Spleen (tissue), 11 donors: Measurements from ENCODE around the gene MATN1. TPM values are rescaled to one million over a fixed set of nuclear protein-coding genes. Genes with fewer than 3 reads are reported as not detected.

Experiments
- DNase-seq: peaks from one replicate; pipeline ENCODE4 v3.0.0-alpha.2; 2020
- H3K27ac ChIP-seq, 8 donors: fragments of 200-600 bp; sonication (generic) in 7 of 8; 1 replicate in 4 of 8; 2 replicates in 4 of 8; pipeline versions ENCODE4 v1.5.0 to v1.8.0; 2016 to 2021; ENCODE audit warnings: inconsistent platforms in 4 of 8, mild to moderate bottlenecking in 4 of 8, moderate library complexity in 1 of 8
- H3K27me3 ChIP-seq, 7 donors: fragments of 200-600 bp; sonication (generic) in 6 of 7; replicated peaks in 1 of 7; 1 replicate in 4 of 7; 2 replicates in 3 of 7; pipeline versions ENCODE4 v1.5.0 to v1.8.0; 2016 to 2021; ENCODE audit warnings: inconsistent platforms in 3 of 7, mild to moderate bottlenecking in 1 of 7
- H3K36me3 ChIP-seq, 6 donors: fragments of 200-600 bp; sonication (generic) in 5 of 6; 1 replicate in 4 of 6; 2 replicates in 2 of 6; pipeline versions ENCODE4 v1.5.0 to v1.8.0; 2016 to 2021; ENCODE audit warnings: inconsistent platforms in 2 of 6
- H3K4me1 ChIP-seq, 6 donors: fragments of 200-600 bp; sonication (generic) in 5 of 6; 1 replicate in 3 of 6; 2 replicates in 3 of 6; pipeline versions ENCODE4 v1.5.0 to v1.8.0; 2016 to 2021; ENCODE audit warnings: inconsistent platforms in 3 of 6
- H3K4me3 ChIP-seq, 8 donors: fragments of 200-600 bp; sonication (generic) in 7 of 8; 1 replicate in 4 of 8; 2 replicates in 4 of 8; pipeline versions ENCODE4 v1.5.0 to v1.8.0; 2016 to 2021; ENCODE audit warnings: inconsistent platforms in 4 of 8, mild to moderate bottlenecking in 4 of 8, moderate library complexity in 2 of 8
- H3K9me3 ChIP-seq, 8 donors: fragments of 200-600 bp; sonication (generic) in 7 of 8; 1 replicate in 4 of 8; 2 replicates in 4 of 8; pipeline versions ENCODE4 v1.5.0 to v1.8.0; 2016 to 2021; ENCODE audit warnings: inconsistent platforms in 4 of 8
- POLR2A ChIP-seq, 3 donors: fragments of 450-650 bp; IDR thresholded peaks; one replicate each; pipeline ENCODE4 v1.5.1; 2017; ENCODE audit warnings: antibody characterized with exemption in 3 of 3, mild to moderate bottlenecking in 1 of 3
- POLR2AphosphoS5 ChIP-seq, 3 donors: sonication (generic); formaldehyde crosslinking; IDR thresholded peaks; one replicate each; pipeline ENCODE4 v1.5.1; 2017; ENCODE audit warnings: antibody characterized with exemption in 3 of 3
- WGBS, 5 donors: extraction: QIAGEN DNeasy Blood & Tissue Kit in 3 of 5; methylation state at CpG; one replicate each; pipeline versions ENCODE4 v1.1.5 to v1.1.7; 2013 to 2018; 5-methylcytosine and 5-hydroxymethylcytosine counted together
- intact Hi-C: fragments of 100-400 bp; cut with DNase I; formaldehyde crosslinking; loops from one replicate; pipeline ENCODE4 v1.15.0; 2023; ENCODE audit warnings: low total_unique reads
- polyA plus RNA-seq, 3 donors: library from polyadenylated mRNA; stranded (reverse); fragments of 200-250 nt; gene quantifications; one replicate each; pipeline ENCODE4 v1.2.1, GENCODE V29; 2013
- total RNA-seq, 7 donors: library from RNA; depleted of rRNA in 3 of 7; stranded (reverse); fragments of >200 nt in 3 of 7; fragmentation: NEBNext Ultra II Directional in 4 of 7; extraction: Animal tissue kit (Norgen Biotek cat#: 25700) in 4 of 7; gene quantifications; one replicate each; pipeline versions ENCODE4 v1.1.0 to v1.2.1, GENCODE V29; 2016 to 2021
- TF ChIP-seq, protein P1 (sequence below), 11 experiments: fragments of 200-600 bp in 7 of 11; fragments of 450-650 bp in 4 of 11; sonication (generic) in 4 of 11; IDR thresholded peaks in 8 of 11; conservative IDR thresholded peaks in 3 of 11; 1 replicate in 7 of 11; 2 replicates in 4 of 11; pipeline versions ENCODE4 v1.4.0 to v1.8.0; 2016 to 2021; ENCODE audit warnings: antibody characterized with exemption in 11 of 11, inconsistent platforms in 4 of 11, mild to moderate bottlenecking in 1 of 11
- donor health status: healthy with polysubstance abuse.
- donor health status: DM: no; HTN: no; CAD: no; lungs with moderate emphysema.
- donor health status: DM: no; HTN: no; CAD: no.
- donor health status: Bipolar disorder and iron deficiency.
- donor health status: healthy.
- donor health status: DM: no; HTN: no; CAD: no.
- donor health status: DM: yes; HTN: yes; CAD: no.

MATN1 gene
- total and polyA plus RNA-seq, 10 donors: 0.04 to 1.1 (median 0.54) TPM; not detected in 1

DNA sequence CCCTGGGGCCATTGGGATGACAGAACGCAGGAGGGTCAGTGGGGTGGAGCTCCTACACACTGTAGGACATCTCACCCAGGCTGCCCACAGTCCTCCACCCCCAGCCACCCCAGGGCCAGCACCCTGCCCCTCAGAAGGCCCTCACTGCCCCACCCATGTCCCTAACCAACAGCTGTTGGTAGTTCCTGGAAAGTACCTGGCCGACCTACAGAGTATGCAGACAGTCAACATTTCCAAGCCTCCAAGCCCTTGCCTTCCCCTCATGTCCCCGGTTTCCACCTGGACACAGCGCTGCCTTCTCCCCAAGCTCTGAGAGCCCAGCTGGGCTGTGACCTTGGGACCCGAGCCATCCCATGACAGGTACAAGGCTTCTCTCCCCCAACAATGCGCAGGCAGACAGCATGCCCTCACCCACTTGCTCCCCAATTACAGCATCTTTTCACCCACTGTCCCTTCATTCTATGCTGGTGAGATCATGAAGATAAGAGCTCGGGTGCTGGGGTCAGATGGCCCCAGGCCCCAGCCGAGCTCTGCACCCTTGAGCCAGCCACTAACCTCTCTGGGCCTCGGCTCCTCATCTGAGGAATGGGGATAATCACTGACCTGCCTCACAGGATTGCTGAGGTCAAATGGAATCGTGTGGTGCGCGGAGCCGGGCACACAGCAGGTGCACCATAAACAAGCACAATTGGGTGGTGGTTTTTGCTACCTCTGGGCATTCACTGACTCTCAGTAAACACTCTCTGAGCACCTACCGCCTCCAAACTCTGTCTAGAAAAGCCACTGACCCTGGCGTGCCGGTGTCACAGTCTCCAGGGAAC, 23.0 kb upstream of the MATN1 start:
- H3K27ac ChIP-seq: peak overlapping the region; percentile 79 to 99 (median 96)
- peak; percentile 74 for DNase-seq
- intact Hi-C loops: no loop called here
- TF ChIP-seq POLR2AphosphoS5 (IDR thresholded peaks at IDR 0.05): peak in 1 of 3 donors; percentile 34
- no peak for TF ChIP-seq POLR2A (IDR thresholded peaks at IDR 0.05)
- no peaks in the 10 kb centered on the region for H3K9me3 ChIP-seq
- H3K4me3 ChIP-seq: peak overlapping the region in 2 of 8 donors; percentile 6 to 80
- WGBS, 5 donors: 67 to 74% (median 71%) methylated on average over 13 to 16 of the region's 16 CpGs
- H3K4me1 ChIP-seq: peaks cover 93 to 100% (median 100%) of the 10 kb centered on the region in 6 donors
- H3K27me3 ChIP-seq: no peaks in the 10 kb centered on the region
- peaks cover 0 to 90% (median 15%) of the 10 kb centered on the region in 6 donors for H3K36me3 ChIP-seq

DNA sequence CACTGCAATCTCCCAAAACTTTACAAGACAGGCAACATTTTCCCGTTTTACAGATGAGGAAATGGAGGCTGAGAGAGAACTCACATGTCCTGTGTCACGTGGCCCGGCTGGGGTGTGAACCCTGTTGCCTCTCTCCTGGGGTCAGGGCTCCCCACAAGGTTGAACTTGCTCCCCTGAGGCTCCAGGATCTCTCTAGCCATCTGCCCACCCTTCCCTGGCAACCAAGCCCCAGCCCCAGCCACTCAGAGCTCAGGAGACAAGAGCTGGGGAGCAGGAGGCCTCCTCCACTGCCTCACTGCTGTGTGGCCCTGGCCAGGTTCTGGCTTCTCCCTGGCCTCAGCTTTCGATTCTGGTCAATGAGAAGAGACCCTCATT, 22.4 kb upstream of the MATN1 start:
- Histone ChIP-seq H3K27ac (peak overlapping the region; percentile 79 to 99 (median 96)), H3K36me3 (peaks cover 0 to 90% (median 21%) of the 10 kb centered on the region in 6 donors), H3K9me3 (no peaks in the 10 kb centered on the region), H3K4me3 (peak overlapping the region in 1 of 8 donors; percentile 80), H3K27me3 (no peaks in the 10 kb centered on the region), H3K4me1 (peaks cover 93 to 100% (median 100%) of the 10 kb centered on the region in 6 donors)
- peak; percentile 83 for DNase-seq
- TF ChIP-seq POLR2AphosphoS5 (IDR thresholded peaks at IDR 0.05): peak in 2 of 3 donors; percentile 4 to 47
- TF ChIP-seq, protein P1, sequence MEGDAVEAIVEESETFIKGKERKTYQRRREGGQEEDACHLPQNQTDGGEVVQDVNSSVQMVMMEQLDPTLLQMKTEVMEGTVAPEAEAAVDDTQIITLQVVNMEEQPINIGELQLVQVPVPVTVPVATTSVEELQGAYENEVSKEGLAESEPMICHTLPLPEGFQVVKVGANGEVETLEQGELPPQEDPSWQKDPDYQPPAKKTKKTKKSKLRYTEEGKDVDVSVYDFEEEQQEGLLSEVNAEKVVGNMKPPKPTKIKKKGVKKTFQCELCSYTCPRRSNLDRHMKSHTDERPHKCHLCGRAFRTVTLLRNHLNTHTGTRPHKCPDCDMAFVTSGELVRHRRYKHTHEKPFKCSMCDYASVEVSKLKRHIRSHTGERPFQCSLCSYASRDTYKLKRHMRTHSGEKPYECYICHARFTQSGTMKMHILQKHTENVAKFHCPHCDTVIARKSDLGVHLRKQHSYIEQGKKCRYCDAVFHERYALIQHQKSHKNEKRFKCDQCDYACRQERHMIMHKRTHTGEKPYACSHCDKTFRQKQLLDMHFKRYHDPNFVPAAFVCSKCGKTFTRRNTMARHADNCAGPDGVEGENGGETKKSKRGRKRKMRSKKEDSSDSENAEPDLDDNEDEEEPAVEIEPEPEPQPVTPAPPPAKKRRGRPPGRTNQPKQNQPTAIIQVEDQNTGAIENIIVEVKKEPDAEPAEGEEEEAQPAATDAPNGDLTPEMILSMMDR (IDR thresholded peaks at IDR 0.05 in 8 of 11, conservative IDR thresholded peaks at IDR 0.05 in 3 of 11): no peak
- no peak for TF ChIP-seq POLR2A (IDR thresholded peaks at IDR 0.05)
- WGBS, 5 donors: 31 to 56% (median 42%) methylated on average over 4 of the region's 4 CpGs
- intact Hi-C loops: no loop called here

DNA sequence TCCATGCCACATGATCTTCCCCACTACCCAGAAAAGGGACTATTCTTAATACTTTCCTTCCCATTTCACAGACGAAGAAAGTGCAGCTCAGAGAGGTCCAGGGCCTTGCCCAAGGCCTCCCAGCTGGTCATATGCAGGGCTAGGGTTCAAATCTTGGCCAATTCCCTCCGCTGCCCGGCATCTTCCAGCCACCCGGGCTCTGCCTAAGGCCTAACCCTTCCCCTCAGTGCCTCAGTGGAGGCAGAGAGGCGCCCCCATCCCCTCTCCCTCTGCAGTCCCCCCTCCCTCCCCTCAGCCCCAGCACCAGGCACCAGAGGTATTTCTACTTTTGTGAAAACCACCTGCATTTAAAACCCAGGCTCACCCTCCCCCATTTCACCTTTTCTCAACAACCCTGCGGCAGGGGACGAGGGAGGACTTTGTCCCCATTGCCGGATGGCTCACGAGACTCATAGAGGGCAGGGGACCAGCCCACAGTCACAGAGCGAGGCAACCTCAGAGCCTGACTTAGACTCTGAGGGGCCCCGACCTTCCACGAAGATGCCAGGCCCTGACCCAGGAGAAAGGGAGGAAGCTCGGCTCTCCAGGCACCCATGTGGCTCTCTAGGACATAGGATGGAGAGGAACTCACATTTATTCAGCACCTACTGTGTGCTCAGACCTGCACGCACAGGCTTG, 21.9 kb upstream of the MATN1 start:
- DNase-seq: peak; percentile 78
- peak overlapping the region in 1 of 8 donors; percentile 80 for H3K4me3 ChIP-seq
- H3K27me3 ChIP-seq: no peaks in the 10 kb centered on the region
- intact Hi-C loops: no loop called here
- peak overlapping the region; percentile 79 to 99 (median 96) for H3K27ac ChIP-seq
- H3K36me3 ChIP-seq: peaks cover 0 to 90% (median 26%) of the 10 kb centered on the region in 6 donors
- 54 to 63% (median 56%) methylated on average over 14 of the region's 14 CpGs for WGBS, 5 donors
- TF ChIP-seq, protein P1 (IDR thresholded peaks at IDR 0.05 in 8 of 11, conservative IDR thresholded peaks at IDR 0.05 in 3 of 11): no peak
- peak; percentile 34 to 43 (median 39) for TF ChIP-seq POLR2AphosphoS5 (IDR thresholded peaks at IDR 0.05)
- H3K9me3 ChIP-seq: no peaks in the 10 kb centered on the region
- H3K4me1 ChIP-seq: peaks cover 89 to 100% (median 100%) of the 10 kb centered on the region in 6 donors

DNA sequence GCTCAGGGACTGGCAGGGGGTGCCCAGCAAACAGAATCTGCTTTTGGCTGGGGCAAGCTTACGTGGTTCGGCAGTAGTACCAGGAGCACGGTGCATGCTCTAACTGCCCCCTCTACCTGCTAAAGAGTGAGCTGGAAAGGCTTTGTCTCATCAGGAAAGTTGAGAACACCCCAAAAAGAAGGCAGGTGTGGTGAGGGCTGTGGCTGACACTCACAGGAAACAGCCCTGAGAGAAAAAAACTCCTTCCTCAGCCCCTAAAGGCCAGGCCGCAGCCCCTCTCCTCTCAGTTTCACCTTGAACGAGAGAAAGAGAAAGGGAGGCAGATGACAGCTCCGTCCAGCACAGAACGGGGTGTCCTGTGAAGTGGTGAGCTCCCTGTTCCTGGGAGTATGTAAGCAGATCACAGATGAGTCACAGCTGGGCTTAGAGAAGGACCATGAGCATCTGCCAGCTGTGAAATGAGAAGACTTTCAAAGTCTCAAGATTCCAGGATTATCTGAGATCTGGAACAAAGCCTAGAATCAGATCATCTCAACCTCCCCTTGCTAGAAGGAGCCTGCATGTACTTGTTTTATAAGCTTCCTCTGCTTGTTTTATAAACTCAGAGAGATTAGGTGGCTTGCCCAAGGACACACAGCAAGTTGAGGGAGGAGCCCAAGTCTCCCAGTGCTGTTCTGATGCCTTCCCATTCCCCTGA, 20.8 kb upstream of the MATN1 start:
- intact Hi-C loops: no loop called here
- TF ChIP-seq POLR2AphosphoS5 (IDR thresholded peaks at IDR 0.05) (peak in 2 of 3 donors; percentile 42 to 74), POLR2A (IDR thresholded peaks at IDR 0.05) (no peak)
- DNase-seq: peak; percentile 76
- Histone ChIP-seq H3K36me3 (peaks cover 0 to 90% (median 34%) of the 10 kb centered on the region in 6 donors), H3K27ac (peak overlapping the region; percentile 79 to 99 (median 96)), H3K4me1 (peaks cover 79 to 100% (median 92%) of the 10 kb centered on the region in 6 donors), H3K27me3 (no peaks in the 10 kb centered on the region), H3K4me3 (peak overlapping the region in 7 of 8 donors; percentile 0 to 80 (median 13)), H3K9me3 (no peaks in the 10 kb centered on the region)
- WGBS, 5 donors: 26 to 40% (median 37%) methylated on average over 7 of the region's 7 CpGs
